CD4-positive, alpha-beta T cell treated with Interleukin-15 for 4 hours (primary cell): ENCODE results near the gene NEIL1.
A peak's percentile ranks its signal among the peaks of the same experiment; 100 is the strongest.
"Not testable (repeated sequence)": the region's sequence is repeated elsewhere in the genome, so short reads cannot be mapped to it uniquely, and the experiment has no call there.

Source experiments
- DNase-seq: peaks from one replicate; pipeline ENCODE4 v3.0.0-alpha.2; 2020; ENCODE audit warnings: low spot score

The NEIL1 gene, protein sequence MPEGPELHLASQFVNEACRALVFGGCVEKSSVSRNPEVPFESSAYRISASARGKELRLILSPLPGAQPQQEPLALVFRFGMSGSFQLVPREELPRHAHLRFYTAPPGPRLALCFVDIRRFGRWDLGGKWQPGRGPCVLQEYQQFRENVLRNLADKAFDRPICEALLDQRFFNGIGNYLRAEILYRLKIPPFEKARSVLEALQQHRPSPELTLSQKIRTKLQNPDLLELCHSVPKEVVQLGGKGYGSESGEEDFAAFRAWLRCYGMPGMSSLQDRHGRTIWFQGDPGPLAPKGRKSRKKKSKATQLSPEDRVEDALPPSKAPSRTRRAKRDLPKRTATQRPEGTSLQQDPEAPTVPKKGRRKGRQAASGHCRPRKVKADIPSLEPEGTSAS

DNA sequence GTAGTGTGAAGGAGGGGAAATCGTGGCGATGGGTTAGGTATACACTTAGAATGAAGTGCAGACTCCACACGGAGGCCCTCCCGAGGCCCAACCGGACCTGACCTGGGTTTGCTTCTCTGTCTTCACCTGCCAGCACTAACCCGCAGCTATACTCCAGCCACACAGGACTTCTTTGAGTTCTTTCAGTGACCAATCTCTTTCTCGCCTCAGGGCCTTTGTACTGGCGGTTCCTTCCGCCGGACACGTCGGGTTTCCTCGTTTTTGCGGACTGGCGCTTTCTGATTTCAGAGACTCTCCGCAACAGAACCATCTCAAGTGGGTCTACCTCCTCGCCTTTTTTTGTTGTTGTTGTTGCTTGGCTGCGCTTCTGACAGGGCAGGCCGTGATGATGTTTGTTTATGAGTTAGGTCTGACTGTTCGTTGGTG, at the start of gene NEIL1:
Gene NEIL1 (plus strand): TSS at position 244 of the 426 bp plus-strand sequence. CDS start 1,867 bp downstream, outside the sequence.
- no peak for DNase-seq

- DNase-seq: not testable (repeated sequence)
Measured at GRCh38 chr15:75298541-75299310, 48.1 kb upstream of the NEIL1 start.

- peak; percentile 64 for DNase-seq
Measured at GRCh38 chr15:75299311-75299688, 47.5 kb upstream of the NEIL1 start.

DNA sequence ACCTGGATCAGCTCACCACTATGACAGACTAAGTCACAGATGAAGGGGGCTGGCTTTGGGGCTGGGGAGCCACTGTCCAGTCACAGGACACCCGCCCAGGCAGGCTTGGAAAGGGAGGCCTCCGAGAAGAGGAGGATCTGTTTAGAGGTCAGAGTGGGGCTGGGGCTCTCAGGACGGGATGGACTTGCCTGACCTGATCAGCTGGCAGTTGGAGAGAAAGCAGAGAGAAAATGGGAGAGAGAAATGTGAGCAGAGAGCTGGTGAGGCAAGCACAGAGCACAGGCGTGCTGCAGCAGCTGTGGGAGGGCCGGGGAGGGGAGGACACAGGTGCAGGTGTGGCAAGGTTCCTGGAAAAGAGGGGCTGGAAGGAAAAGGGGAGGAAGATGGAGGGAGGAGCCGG, 46.8 kb upstream of the NEIL1 start:
- not testable (repeated sequence) for DNase-seq

DNA sequence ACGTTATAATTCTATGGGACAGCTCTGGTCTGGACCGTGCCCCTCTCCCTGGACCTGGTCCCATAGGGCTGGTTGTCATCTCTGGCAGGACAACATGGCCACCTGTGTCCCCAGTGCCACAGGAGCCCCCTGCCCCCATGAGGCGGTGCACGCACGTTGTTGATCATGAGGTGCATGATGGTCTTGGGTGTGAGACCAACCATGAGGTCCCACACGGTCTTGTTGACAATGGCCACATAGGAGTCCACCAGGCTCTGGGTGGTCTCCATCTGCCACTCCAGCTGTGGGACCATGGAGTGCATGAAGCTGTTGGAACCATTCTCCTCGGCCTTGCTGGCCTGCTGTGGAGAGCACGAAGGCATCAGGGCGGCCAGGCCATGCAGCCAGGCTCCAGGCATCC, 44.5 kb upstream of the NEIL1 start:
- no peak for DNase-seq

GRCh38 chr15:75302753-75303152, 44.1 kb upstream of the NEIL1 start:
- DNase-seq: not testable (repeated sequence)

DNA sequence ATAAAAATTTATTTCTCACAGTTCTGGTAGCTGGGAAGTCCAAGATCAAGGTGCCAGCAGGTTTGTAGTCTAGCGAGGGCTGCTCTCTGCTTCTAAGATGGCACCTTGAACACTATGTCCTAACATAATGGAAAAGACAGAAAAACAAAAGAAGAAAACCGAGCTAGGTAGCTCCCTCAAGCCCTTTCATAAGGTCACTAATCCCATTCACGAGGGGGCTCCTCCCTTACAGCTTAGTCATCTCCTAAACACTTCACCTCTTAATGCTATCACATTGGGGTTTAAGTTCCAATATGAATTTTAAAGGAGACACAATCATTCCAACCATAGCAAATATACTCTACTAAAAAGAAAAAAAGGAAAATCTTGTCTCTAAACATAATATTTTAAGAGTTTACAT, 40.7 kb upstream of the NEIL1 start:
- DNase-seq: no peak

GRCh38 chr15:75307778-75308390, 39.0 kb upstream of the NEIL1 start:
- DNase-seq: no peak

DNA sequence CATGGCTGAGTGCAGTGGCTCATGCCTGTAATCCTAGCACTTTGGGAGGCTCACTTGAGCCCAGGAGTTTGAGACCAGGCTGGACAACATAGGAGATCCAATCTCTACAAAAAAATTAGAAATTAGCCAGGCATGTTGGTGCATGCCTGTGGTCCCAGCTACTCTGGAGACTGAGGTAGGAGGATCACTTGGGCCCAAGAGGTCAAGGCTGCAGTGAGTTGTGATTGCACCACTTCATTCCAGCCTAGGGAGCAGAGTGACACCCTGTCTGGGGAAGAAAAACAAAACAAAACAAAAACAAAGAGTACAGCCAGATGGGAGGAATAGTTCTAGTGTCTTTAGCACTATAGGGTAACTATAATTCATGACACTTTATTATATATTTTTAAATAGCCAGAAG, 37.1 kb upstream of the NEIL1 start:
- DNase-seq: no peak

DNA sequence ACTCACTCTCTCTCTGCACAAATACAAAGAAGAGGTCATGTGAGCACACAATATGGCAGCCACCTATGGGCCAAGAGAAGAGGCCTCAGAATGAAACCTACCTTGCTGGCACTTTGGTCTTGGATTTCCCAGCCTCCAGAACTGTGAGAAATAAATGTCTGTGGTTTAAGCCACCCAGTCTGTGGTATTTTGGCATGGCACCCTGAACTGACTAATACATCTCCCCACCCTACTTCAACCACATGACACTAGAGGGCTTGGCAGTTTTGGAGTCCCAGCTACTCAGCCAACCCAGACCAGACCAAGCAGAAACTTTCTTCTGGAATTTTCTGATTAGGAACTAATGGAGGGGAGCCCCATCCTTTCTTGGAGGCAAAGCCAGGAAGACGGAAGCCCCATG, 34.3 kb upstream of the NEIL1 start:
- not testable (repeated sequence) for DNase-seq

DNA sequence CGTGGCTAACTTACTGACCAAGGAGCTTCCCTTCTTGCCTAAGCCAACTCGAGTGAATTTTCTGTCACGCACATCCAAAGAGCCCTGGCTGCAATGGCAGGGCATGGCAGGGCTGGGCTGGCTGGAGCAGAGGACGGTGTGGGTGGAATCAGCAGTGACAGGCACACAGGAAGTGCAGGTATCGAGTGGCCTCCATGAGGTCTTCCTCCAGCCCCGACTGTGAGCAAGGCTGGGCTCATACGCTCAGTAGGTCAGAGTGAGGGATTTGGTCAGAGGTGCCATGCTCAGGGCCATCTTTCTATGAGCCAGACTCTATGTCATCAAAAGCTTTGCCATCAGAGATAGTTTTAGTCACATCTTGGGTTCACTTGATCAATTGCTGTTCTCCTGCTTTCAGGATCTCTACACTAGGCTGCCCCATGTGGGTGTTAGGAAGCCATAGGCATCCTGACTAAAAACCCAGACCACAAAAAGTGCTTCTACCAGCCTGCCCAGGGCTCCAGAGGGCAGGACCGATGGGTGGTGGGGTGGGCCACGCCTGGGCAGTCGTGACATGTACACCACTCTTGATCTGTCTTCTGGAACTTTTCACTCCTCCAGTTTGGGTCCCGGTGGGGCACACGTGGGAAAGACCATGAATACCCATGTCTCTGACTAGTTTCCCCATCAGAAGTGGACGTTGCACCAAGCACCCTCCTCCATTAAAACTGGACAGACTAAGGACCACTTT, 33.6 kb upstream of the NEIL1 start:
- DNase-seq: no peak

- DNase-seq: no peak
Measured at GRCh38 chr15:75314552-75315290, 32.1 kb upstream of the NEIL1 start.

GRCh38 chr15:75319231-75319897, 27.5 kb upstream of the NEIL1 start:
- DNase-seq: not testable (repeated sequence)

DNA sequence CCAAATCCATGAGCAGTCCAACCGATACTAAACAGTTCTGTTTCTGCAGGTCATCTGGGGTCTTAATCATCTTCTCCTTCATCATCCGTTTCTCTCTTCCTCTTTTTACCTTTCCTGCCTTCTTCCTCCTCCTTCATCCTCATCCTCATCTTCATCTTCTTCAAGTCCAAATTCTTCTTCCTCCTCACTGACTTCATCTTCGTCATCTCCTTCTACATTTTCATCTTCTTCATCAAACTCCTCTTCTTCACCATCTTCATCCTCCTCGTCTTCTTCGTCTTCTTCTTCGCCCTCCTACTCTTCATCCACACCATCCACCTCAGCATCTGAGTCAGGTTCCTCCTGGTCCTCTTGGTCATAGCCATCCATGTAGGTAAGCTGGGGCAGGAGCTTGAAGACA, 25.1 kb upstream of the NEIL1 start:
- no peak for DNase-seq

DNA sequence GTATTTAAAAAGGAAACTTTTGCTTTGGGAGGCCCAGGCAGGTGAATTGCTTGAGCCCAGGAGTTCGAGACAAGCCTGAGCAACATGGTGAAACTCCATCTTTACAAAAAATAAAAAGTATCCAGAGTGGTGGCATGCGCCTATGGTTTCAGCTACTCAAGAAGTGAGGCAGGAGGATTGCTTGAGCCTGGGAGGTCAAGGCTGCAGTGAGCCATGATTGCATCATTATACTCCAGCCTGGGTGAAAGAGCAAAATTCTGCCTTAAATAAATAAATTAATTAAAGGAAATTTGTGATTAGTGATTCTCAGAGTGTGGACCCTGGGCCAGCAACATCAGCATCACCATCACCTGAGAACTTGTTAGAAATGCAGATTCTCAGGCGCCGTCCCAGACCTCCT, 20.9 kb upstream of the NEIL1 start:
- no peak for DNase-seq

DNA sequence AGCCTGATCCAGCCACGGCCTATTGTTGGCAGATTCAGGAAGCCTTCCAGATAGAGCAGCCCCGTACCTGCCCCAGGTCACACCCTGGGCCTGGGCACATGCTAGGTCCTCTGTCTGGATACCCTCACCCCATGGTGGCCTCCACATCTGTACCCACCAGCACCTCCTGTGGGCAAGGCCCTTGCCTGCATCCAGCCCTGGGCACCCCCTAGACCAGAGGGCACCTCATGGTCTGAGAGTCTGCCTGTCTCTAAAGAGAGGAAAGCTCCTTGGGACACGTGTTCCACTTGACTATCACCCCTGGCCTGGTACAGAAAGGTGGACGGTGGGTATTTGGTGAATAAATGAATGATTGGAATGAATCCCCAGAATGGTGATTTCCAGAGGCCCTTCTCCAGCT, 19.8 kb upstream of the NEIL1 start:
- DNase-seq: no peak

- no peak for DNase-seq
Measured at GRCh38 chr15:75327491-75327890, 19.3 kb upstream of the NEIL1 start.

DNA sequence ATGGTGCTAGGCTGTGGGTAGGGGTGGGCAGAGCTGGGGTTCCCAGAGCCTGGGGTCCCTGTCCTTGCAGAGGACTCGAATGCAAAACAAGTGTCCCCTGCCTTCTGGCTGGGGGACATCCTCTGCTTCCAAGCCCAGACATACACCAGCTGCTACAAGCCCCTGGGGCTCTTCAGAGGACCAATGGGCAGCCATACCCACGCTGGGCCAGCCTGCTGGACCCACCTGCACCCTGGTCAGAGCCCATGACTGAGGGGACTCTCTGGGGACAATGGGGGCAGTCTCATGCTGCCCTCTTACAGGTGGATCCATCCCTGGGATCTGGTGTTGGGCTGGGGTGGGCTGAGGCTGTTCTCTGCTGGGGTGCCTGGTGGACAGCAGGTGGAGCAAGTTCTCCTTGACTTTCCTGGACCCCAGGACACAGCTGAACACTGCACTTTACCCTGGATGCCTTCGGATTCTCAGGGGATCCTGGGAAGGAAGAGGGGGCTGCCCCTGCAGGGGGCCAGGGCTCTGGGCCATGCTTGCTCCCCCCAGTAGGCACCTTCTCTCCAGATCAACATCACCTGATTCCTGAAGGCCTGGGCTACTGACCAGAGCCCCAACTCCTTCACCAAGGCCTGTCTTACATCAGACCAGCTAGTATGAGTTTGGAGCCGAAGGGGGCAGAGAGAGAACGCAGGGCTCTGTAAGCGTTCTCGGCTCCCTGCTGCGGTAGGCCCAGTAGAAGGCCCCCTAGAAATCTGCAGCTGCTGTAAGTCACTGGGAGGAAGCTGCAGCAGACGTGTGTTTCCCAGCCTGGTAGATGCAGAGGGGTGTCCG, 18.1 kb upstream of the NEIL1 start:
- no peak for DNase-seq

GRCh38 chr15:75329571-75329970, 17.3 kb upstream of the NEIL1 start:
- DNase-seq: no peak

DNA sequence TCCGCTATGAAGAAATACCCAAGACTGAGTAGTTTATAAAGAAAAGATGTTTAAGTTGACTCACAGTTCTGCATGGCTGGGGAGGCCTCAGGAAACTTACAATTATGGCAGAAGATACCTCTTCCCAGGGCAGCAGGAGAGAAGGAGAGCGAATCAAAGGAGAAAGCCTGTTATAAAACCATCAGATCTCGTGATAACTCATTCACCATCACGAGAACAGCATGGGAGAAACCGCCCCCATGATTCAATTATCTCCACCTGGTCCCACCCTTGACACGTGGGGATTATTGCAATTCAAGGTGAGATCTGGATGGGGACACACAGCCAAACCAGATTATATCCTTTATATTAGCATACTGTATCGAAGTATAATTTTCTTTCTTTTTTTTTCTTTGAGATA, 14.7 kb upstream of the NEIL1 start:
- DNase-seq: not testable (repeated sequence)
